HepG2 (cell line): ENCODE data around the gene FXN. TPM values are rescaled to one million over a fixed set of nuclear protein-coding genes. Genes with fewer than 3 reads are reported as not detected.
A peak's percentile ranks its signal among the peaks of the same experiment; 100 is the strongest.
"Not testable (repeated sequence)": the region's sequence is repeated elsewhere in the genome, so short reads cannot be mapped to it uniquely, and the experiment has no call there.

Experiments used
- ATF1 ChIP-seq: IDR thresholded peaks from 2 replicates; pipeline ENCODE4 v1.6.1; 2016; ENCODE audit warnings: mild to moderate bottlenecking, control low read depth
- DMAP1 ChIP-seq: IDR thresholded peaks from 2 replicates; pipeline ENCODE4 v1.6.1; 2016
- FOXP1 ChIP-seq, 2 experiments: fragments of 450-650 bp in 1 of 2; IDR thresholded peaks; 2 replicates each; pipeline ENCODE4 v1.6.1; 2017 to 2018; ENCODE audit warnings: antibody characterized with exemption in 1 of 2
- GATAD2A ChIP-seq: IDR thresholded peaks from 2 replicates; pipeline ENCODE4 v1.6.1; 2016
- PAXIP1 ChIP-seq: sonication (generic); formaldehyde crosslinking; conservative IDR thresholded peaks from 2 replicates; pipeline ENCODE4 v1.4.0; 2020; ENCODE audit warnings: mild to moderate bottlenecking, missing genetic modification reagents, moderate library complexity
- RARA ChIP-seq: IDR thresholded peaks from 2 replicates; pipeline ENCODE4 v1.6.1; 2016; ENCODE audit warnings: missing genetic modification reagents, missing compliant biosample characterization
- SOX5 ChIP-seq: IDR thresholded peaks from 2 replicates; pipeline ENCODE4 v1.6.1; 2016; ENCODE audit warnings: borderline replicate concordance
- SOX6 ChIP-seq, 2 experiments: fragments of 450-650 bp in 1 of 2; sonication (generic) in 1 of 2; formaldehyde crosslinking in 1 of 2; IDR thresholded peaks; 2 replicates each; pipeline versions ENCODE4 v1.4.0 to v1.6.1; 2017 to 2020; ENCODE audit warnings: antibody characterized with exemption in 1 of 2, mild to moderate bottlenecking in 1 of 2, missing genetic modification reagents in 1 of 2
- ZSCAN29 ChIP-seq: sonication (generic); formaldehyde crosslinking; conservative IDR thresholded peaks from 2 replicates; pipeline ENCODE4 v1.4.0; 2020; ENCODE audit warnings: mild to moderate bottlenecking, missing genetic modification reagents
- polyA plus RNA-seq, 8 experiments: library from polyadenylated mRNA; depleted of rRNA in 3 of 8; stranded (reverse) in 7 of 8; unstranded in 1 of 8; fragments of >200 nt; fragmentation: Illumina TruSeq in 4 of 8; extraction: Trizol in 4 of 8; gene quantifications; 2 replicates each; pipeline versions ENCODE4 v1.2.1 to v1.2.3, GENCODE V29; 2011 to 2016; ENCODE audit warnings: low read depth in 4 of 8, missing spikeins in 1 of 8, mixed read lengths in 1 of 8; ENCODE audit not compliant: insufficient read depth in 1 of 8
- total RNA-seq, 5 experiments: library from RNA; depleted of rRNA; stranded (reverse); fragments of >200 nt; fragmentation: Illumina TruSeq; extraction: Trizol; gene quantifications; 2 replicates each; pipeline ENCODE4 v1.2.3, GENCODE V29; 2016; ENCODE audit warnings: low read depth in 1 of 5

FXN gene
- total and polyA plus RNA-seq, 2 of the 13 experiments (the other 11 are each of a cell fraction or from before 2014, with no cell fraction given): 24.1 to 26.0 TPM

GRCh38 chr9:69103348-69103996 is 67.9 kb downstream of the FXN start (continued):
- TF ChIP-seq RARA (CRISPR knock-in tag) (peak; percentile 43; the same call in 1 of the 2 replicates), ATF1 (CRISPR knock-in tag) (0 out of 2 replicates have a peak, but pooled peaks have one; percentile 37), SOX6 (CRISPR knock-in tag; IDR thresholded peaks at IDR 0.05) (peak; percentile 87), SOX5 (CRISPR knock-in tag) (peak; percentile 61; the same call in 1 of the 2 replicates), ZSCAN29 (CRISPR knock-in tag) (peak; percentile 63; the same call in 1 of the 2 replicates), FOXP1 (IDR thresholded peaks at IDR 0.05) (peak; percentile 91), FOXP1 (CRISPR knock-in tag; IDR thresholded peaks at IDR 0.05) (peak; percentile 74), GATAD2A (CRISPR knock-in tag) (peak; percentile 35), DMAP1 (0 out of 2 replicates have a peak, but pooled peaks have one; percentile 11), PAXIP1 (CRISPR knock-in tag) (peak; percentile 65)
- TF ChIP-seq SOX6 (IDR thresholded peaks at IDR 0.05): not testable (repeated sequence)
